Kidney (tissue), 14 donors: Measurements from ENCODE around the gene HPCAL1. TPM values are rescaled to one million over a fixed set of nuclear protein-coding genes. Genes with fewer than 3 reads are reported as not detected.

ENCODE experiments used
- DNase-seq, 5 donors: peaks; one replicate each; pipeline ENCODE4 v3.0.0-alpha.2; 2013 to 2020
- FAIRE-seq: peaks from 2 replicates; lab custom pipeline; 2012; peaks lifted over from hg19 to GRCh38; lab: Jason Lieb, UNC
- H3K27ac ChIP-seq, 2 donors: one replicate each; pipeline ENCODE4 v1.7.0; 2013; ENCODE audit warnings: low read depth in 2 of 2, low read length in 2 of 2, inconsistent platforms in 1 of 2
- H3K27me3 ChIP-seq: one replicate; pipeline ENCODE4 v1.7.1; 2013; ENCODE audit warnings: low read length, inconsistent platforms; ENCODE audit not compliant: control insufficient read depth, insufficient read depth
- H3K36me3 ChIP-seq, 3 donors: one replicate each; pipeline versions ENCODE4 v1.7.0 to v1.7.1; 2013; ENCODE audit warnings: low read length in 3 of 3, control low read depth in 1 of 3, inconsistent platforms in 1 of 3; ENCODE audit not compliant: insufficient read depth in 3 of 3, control insufficient read depth in 2 of 3
- H3K4me1 ChIP-seq, 3 donors: one replicate each; pipeline versions ENCODE4 v1.7.0 to v1.7.1; 2013; ENCODE audit warnings: low read length in 3 of 3, inconsistent platforms in 1 of 3, low read depth in 1 of 3; ENCODE audit not compliant: control insufficient read depth in 2 of 3, insufficient read depth in 2 of 3
- H3K4me3 ChIP-seq, 3 donors: one replicate each; pipeline versions ENCODE4 v1.7.0 to v1.8.1; 2013; ENCODE audit warnings: low read length in 3 of 3, control low read depth in 1 of 3, inconsistent platforms in 1 of 3
- H3K9ac ChIP-seq, 3 donors: one replicate each; pipeline versions ENCODE4 v1.7.0 to v1.7.1; 2013; ENCODE audit warnings: low read length in 3 of 3, control low read depth in 1 of 3, inconsistent platforms in 1 of 3
- H3K9me3 ChIP-seq, 3 donors: one replicate each; pipeline versions ENCODE4 v1.7.0 to v1.7.1; 2013; ENCODE audit warnings: low read length in 3 of 3, control low read depth in 1 of 3, inconsistent platforms in 1 of 3; ENCODE audit not compliant: control insufficient read depth in 2 of 3, insufficient read depth in 1 of 3
- intact Hi-C: fragments of 100-400 bp; cut with DNase I; formaldehyde crosslinking; loops from one replicate; pipeline ENCODE4 v1.11.1; 2022
- polyA plus RNA-seq: library from polyadenylated mRNA; stranded (reverse); fragments of 350-450 nt; fragmentation: Illumina TruSeq; extraction: RNeasy Lipid Tissue Mini Kit (QIAGEN cat#74804); gene quantifications from one replicate; pipeline ENCODE4 v1.2.3, GENCODE V29; 2014; ENCODE audit warnings: low read depth, low replicate concordance; ENCODE audit not compliant: insufficient read depth
- total RNA-seq: library from RNA; stranded (reverse); fragmentation: NEBNext Ultra II Directional; extraction: Animal tissue kit (Norgen Biotek cat#: 25700); gene quantifications from one replicate; pipeline ENCODE4 v1.2.1, GENCODE V29; 2021
- TF ChIP-seq, protein P1 (sequence below): IDR thresholded peaks from 3 replicates; pipeline ENCODE4 v1.5.1; 2012; ENCODE audit warnings: mild to moderate bottlenecking, moderate library complexity, borderline replicate concordance; ENCODE audit not compliant: insufficient read depth; ENCODE audit errors: extremely low read depth
- donor health status: control.
- donor health status: control.
- donor health status: control.
- donor health status: control.
- donor health status: control.
- donor health status: DM: yes; HTN: yes; CAD: no.
- donor health status: Normal renal cell carcinoma (clear cell type).

Gene HPCAL1
- total and polyA plus RNA-seq, 2 donors from 2014 or later: 47.3 to 121 TPM

DNA sequence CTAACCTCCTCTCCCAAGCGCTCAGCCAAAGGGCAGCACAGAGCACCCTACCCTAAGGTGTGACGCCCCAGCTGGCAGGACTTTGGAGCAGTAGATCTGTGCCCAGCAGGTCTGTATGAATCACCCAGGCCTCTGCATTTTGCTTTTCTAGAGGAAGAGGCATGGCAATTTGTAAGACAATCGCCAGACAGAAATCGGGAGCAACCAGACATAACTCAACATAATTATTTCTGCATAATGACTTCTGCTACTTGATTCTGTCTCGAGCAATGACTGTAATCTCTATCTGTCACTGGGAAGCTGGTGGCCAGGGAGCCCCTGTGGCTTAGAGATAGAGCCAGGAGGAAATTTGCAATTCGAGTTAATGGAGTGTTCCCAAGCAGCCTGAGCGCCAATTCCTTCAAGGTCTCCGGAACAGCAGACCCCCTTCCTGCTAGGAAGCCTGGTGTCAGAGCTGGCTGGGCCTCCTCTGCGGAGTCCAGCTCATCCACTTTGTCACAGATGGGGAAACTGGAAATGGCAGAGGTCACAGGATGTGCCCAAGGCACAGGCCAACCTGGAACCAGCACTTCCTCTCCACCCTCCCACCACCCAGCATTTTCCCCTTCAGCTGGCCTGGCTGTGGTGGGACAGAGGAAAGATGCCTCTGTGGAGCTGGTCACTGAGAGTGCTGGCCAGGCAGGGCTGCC lies 90.4 kb downstream of the HPCAL1 start:
- DNase-seq: no peak
- Histone ChIP-seq H3K4me3 (no peak overlapping the region), H3K9ac (peak overlapping the region in 1 of 3 donors; percentile 5), H3K4me1 (peaks cover 0 to 18% (median 15%) of the 10 kb centered on the region in 3 donors), H3K27me3 (no peaks in the 10 kb centered on the region), H3K27ac (peak overlapping the region in 1 of 2 donors; percentile 55), H3K9me3 (no peaks in the 10 kb centered on the region), H3K36me3 (no peaks in the 10 kb centered on the region)
- intact Hi-C loops: no loop called here
- no peak for FAIRE-seq
- TF ChIP-seq, protein P1, sequence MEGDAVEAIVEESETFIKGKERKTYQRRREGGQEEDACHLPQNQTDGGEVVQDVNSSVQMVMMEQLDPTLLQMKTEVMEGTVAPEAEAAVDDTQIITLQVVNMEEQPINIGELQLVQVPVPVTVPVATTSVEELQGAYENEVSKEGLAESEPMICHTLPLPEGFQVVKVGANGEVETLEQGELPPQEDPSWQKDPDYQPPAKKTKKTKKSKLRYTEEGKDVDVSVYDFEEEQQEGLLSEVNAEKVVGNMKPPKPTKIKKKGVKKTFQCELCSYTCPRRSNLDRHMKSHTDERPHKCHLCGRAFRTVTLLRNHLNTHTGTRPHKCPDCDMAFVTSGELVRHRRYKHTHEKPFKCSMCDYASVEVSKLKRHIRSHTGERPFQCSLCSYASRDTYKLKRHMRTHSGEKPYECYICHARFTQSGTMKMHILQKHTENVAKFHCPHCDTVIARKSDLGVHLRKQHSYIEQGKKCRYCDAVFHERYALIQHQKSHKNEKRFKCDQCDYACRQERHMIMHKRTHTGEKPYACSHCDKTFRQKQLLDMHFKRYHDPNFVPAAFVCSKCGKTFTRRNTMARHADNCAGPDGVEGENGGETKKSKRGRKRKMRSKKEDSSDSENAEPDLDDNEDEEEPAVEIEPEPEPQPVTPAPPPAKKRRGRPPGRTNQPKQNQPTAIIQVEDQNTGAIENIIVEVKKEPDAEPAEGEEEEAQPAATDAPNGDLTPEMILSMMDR: no peak

DNA sequence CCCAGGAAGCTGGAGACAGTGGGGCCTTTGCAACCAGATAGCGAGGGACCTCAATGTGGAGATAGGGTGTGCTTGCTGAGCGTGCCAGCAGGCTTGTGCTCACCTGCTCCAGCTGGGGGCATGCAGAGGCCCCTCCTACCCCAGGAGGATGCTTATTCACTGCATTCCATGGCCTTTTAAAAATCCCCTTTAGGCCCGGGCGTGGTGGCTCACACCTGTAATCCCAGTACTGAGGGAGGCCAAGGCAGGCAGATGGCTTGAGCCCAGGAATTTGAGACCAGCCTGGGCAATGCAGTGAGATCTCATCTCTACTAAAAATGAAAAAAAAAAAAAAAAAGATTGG lies 90.9 kb downstream of the HPCAL1 start:
- no peak overlapping the region for H3K27ac ChIP-seq
- intact Hi-C loops: no loop called here
- H3K9me3 ChIP-seq: no peaks in the 10 kb centered on the region
- no peaks in the 10 kb centered on the region for H3K36me3 ChIP-seq
- H3K4me1 ChIP-seq: peaks cover 0 to 18% (median 15%) of the 10 kb centered on the region in 3 donors
- no peak overlapping the region for H3K4me3 ChIP-seq
- H3K9ac ChIP-seq: no peak overlapping the region
- FAIRE-seq (no peak), DNase-seq (no peak)
- TF ChIP-seq, protein P1: no peak
- H3K27me3 ChIP-seq: no peaks in the 10 kb centered on the region

DNA sequence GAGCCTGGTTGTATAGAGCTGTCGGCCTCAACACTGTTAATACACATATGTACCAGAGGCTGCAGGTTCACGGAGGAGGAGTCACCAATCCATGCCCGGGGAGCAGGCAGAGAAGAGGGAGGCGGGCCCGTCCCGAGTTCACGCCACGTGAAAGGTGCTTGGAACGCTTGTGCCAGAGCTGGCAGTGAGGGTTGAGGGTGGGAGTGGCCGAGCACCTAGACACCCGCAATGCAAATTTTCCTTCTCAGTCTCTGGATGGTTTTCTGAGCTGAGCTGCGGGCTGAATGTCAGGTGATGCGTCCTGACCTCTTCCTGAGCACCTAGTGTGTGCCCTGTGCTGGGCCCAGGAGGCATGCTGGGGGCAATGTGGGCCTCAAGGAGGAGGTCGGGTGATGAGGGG lies 93.2 kb downstream of the HPCAL1 start:
- TF ChIP-seq, protein P1: no peak
- DNase-seq (no peak), FAIRE-seq (no peak)
- no peak overlapping the region for H3K4me3 ChIP-seq
- H3K4me1 ChIP-seq: peaks cover 0 to 21% (median 14%) of the 10 kb centered on the region in 3 donors
- H3K9ac ChIP-seq: no peak overlapping the region
- no peaks in the 10 kb centered on the region for H3K9me3 ChIP-seq
- intact Hi-C loops: no loop called here
- no peaks in the 10 kb centered on the region for H3K27me3 ChIP-seq
- no peak overlapping the region for H3K27ac ChIP-seq
- no peaks in the 10 kb centered on the region for H3K36me3 ChIP-seq
